Endothelial cell of umbilical vein (primary cell): ENCODE results near the gene MOB3B. TPM values are rescaled to one million over a fixed set of nuclear protein-coding genes. Genes with fewer than 3 reads are reported as not detected.

Source experiments
- BruUV-seq: library from RNA; stranded (reverse); fragments of 400-500 nt; replicated peaks from 2 replicates; lab custom pipeline; 2021; lab: Mats Ljungman, UMichigan
- CTCF ChIA-PET: fragments of 300-600, 350-600 bp; sonication (Branson Sonifier 250); formaldehyde crosslinking; loops from one replicate; lab custom pipeline; 2021; ENCODE audit warnings: antibody characterized with exemption, inconsistent platforms; lab: Charles Lee
- POLR2A ChIA-PET: fragments of 300-600, 350-600 bp; sonication (Branson Sonifier 250); formaldehyde crosslinking; loops from one replicate; lab custom pipeline; 2021; ENCODE audit warnings: antibody characterized with exemption, inconsistent platforms; lab: Charles Lee
- DNase-seq: peaks from one replicate; pipeline ENCODE4 v3.0.0-alpha.2; 2011; ENCODE audit warnings: low read depth, low spot score
- FAIRE-seq: peaks from 2 replicates; lab custom pipeline; 2011; peaks lifted over from hg19 to GRCh38; lab: Jason Lieb, UNC
- H2AFZ ChIP-seq: 2 replicates; pipeline ENCODE4 v1.6.0; 2012; ENCODE audit warnings: low read depth, low read length, control low read depth, inconsistent platforms
- H3K27ac ChIP-seq: 2 replicates; pipeline ENCODE4 v1.5.1; 2011; ENCODE audit warnings: low read depth, mild to moderate bottlenecking, control low read depth, low read length, moderate library complexity; ENCODE audit not compliant: insufficient read depth
- H3K27me3 ChIP-seq, 2 experiments: 2 replicates each; pipeline versions ENCODE4 v1.6.0 to v1.6.1; 2011; ENCODE audit warnings: low read length in 2 of 2, mixed read lengths in 1 of 2; ENCODE audit not compliant: control insufficient read depth in 2 of 2, insufficient read depth in 2 of 2
- H3K36me3 ChIP-seq, 2 experiments: 2 replicates in 1 of 2; 3 replicates in 1 of 2; pipeline ENCODE4 v1.5.1; 2011; ENCODE audit warnings: low read length in 2 of 2, mild to moderate bottlenecking in 1 of 2, moderate library complexity in 1 of 2; ENCODE audit not compliant: control insufficient read depth in 2 of 2, insufficient read depth in 2 of 2; ENCODE audit errors: extremely low read depth in 1 of 2
- H3K4me1 ChIP-seq: 3 replicates; pipeline ENCODE4 v1.5.1; 2011; ENCODE audit warnings: mild to moderate bottlenecking, low read length; ENCODE audit not compliant: control insufficient read depth, insufficient read depth; ENCODE audit errors: extremely low read depth
- H3K4me2 ChIP-seq: 2 replicates; pipeline ENCODE4 v1.6.1; 2011; ENCODE audit warnings: low read length, control low read depth, mixed read lengths; ENCODE audit not compliant: insufficient read depth
- H3K4me3 ChIP-seq, 3 experiments: fragments of 200-600 bp in 1 of 3; sonication (generic), shearing (Covaris generic) in 1 of 3; replicated peaks in 1 of 3; 2 replicates each; pipeline ENCODE4 v1.5.1; 2011 to 2016; ENCODE audit warnings: control low read depth in 3 of 3, low read length in 3 of 3, mild to moderate bottlenecking in 2 of 3, inconsistent platforms in 1 of 3, low read depth in 1 of 3, moderate library complexity in 1 of 3; ENCODE audit not compliant: insufficient read depth in 1 of 3
- H3K79me2 ChIP-seq: 2 replicates; pipeline ENCODE4 v1.6.0; 2012; ENCODE audit warnings: low read length, inconsistent platforms; ENCODE audit not compliant: control insufficient read depth, insufficient read depth
- H3K9ac ChIP-seq: replicated peaks from 2 replicates; pipeline ENCODE3; 2011; ENCODE audit warnings: low read length, control low read depth; ENCODE audit not compliant: insufficient read depth; ENCODE audit errors: extremely low read depth
- H3K9me1 ChIP-seq: replicated peaks from 3 replicates; pipeline ENCODE4 v1.6.0; 2011; ENCODE audit warnings: mild to moderate bottlenecking, low read length; ENCODE audit not compliant: control insufficient read depth, insufficient read depth; ENCODE audit errors: extremely low read depth
- H3K9me3 ChIP-seq: replicated peaks from 2 replicates; pipeline ENCODE4 v1.5.1; 2012; ENCODE audit warnings: low read length, inconsistent platforms; ENCODE audit not compliant: control insufficient read depth, insufficient read depth
- H4K20me1 ChIP-seq: replicated peaks from 2 replicates; pipeline ENCODE3; 2011; ENCODE audit warnings: mild to moderate bottlenecking, low read length; ENCODE audit not compliant: control insufficient read depth, insufficient read depth; ENCODE audit errors: extremely low read depth
- EZH2 ChIP-seq: IDR thresholded peaks from 2 replicates; pipeline ENCODE4 v1.6.1; 2012; ENCODE audit warnings: borderline replicate concordance, low read depth, mild to moderate bottlenecking, moderate library complexity, low read length, inconsistent platforms; ENCODE audit not compliant: severe bottlenecking
- FOS ChIP-seq: IDR thresholded peaks from 2 replicates; pipeline ENCODE4 v1.6.1; 2011; ENCODE audit warnings: mild to moderate bottlenecking, low read length, moderate library complexity, borderline replicate concordance; ENCODE audit not compliant: insufficient read depth
- GATA2 ChIP-seq: IDR thresholded peaks from 2 replicates; pipeline ENCODE4 v1.7.0; 2011; ENCODE audit warnings: low read depth, mild to moderate bottlenecking, moderate library complexity, mixed read lengths, low read length; ENCODE audit not compliant: insufficient read length, insufficient read depth
- MYC ChIP-seq: IDR thresholded peaks from one replicate; pipeline ENCODE4 v1.6.1; 2011; ENCODE audit warnings: mild to moderate bottlenecking, low read depth, low read length
- POLR2A ChIP-seq: IDR thresholded peaks from 2 replicates; pipeline ENCODE4 v1.6.1; 2012; ENCODE audit warnings: low read depth, mild to moderate bottlenecking, control low read depth, low read length
- POLR2AphosphoS5 ChIP-seq: IDR thresholded peaks from 2 replicates; pipeline ENCODE4 v1.6.1; 2012; ENCODE audit warnings: low read depth, mild to moderate bottlenecking, control low read depth, low read length, moderate library complexity; ENCODE audit not compliant: insufficient read depth
- dilution Hi-C: fragments of 300-500 bp; cut with MboI; formaldehyde crosslinking; loops from one replicate; pipeline ENCODE4 v1.15.0; 2019; ENCODE audit warnings: low sequenced_read_pairs; ENCODE audit not compliant: extremely low pct_ligation_motif_present
- intact Hi-C: fragments of 100-400 bp; cut with micrococcal nuclease; formaldehyde crosslinking; loops from one replicate; pipeline ENCODE4 v1.10.0; 2022
- polyA plus RNA-seq, 4 experiments: library from polyadenylated mRNA; depleted of rRNA in 3 of 4; stranded (reverse) in 3 of 4; unstranded in 1 of 4; fragments of >200 nt; gene quantifications; 2 replicates each; pipeline versions ENCODE4 v1.2.1 to v1.2.3, GENCODE V29; 2011 to 2012; ENCODE audit warnings: missing spikeins in 1 of 4
- total RNA-seq: library from RNA; stranded (reverse); gene quantifications from 2 replicates; pipeline ENCODE4 v1.2.3, GENCODE V29; 2021
- TF ChIP-seq, protein P1 (sequence below): IDR thresholded peaks from 2 replicates; pipeline ENCODE4 v1.6.1; 2011; ENCODE audit not compliant: insufficient read depth, insufficient read length
- TF ChIP-seq, protein P2 (sequence below), 2 donors: IDR thresholded peaks; 1 replicate in 1 of 2; 2 replicates in 1 of 2; pipeline ENCODE4 v1.5.1; 2011; ENCODE audit warnings: low read length in 2 of 2, mild to moderate bottlenecking in 2 of 2, moderate library complexity in 2 of 2, control low read depth in 1 of 2, inconsistent platforms in 1 of 2, low read depth in 1 of 2; ENCODE audit not compliant: insufficient read depth in 1 of 2; ENCODE audit errors: extremely low read depth in 1 of 2

Gene MOB3B
- total and polyA plus RNA-seq, 2 donors (not counting 3 experiments of a cell fraction or from before 2014, with no cell fraction given) = 0.03 TPM; not detected in 1

DNA sequence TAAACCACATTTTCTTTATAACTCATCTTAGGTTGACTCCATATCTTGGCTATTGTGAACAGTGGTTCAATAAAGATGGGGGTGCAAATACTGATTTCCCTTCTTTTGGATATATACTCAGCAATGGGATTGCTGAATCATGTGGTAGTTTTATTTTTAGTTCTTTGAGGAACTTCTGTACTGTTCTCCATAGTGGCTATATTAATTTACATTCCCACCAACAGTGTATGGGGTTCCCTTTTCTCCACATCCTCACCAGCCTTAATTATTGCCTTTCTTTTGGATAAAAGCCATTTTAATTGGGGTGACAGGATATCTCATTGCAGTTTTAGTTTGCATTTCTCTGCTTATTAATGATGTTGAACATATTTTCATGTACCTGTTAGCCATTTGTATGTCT lies 125.0 kb downstream of the MOB3B start:
- Histone ChIP-seq H3K4me3 (no peak overlapping the region), H3K9me3 (no peaks in the 10 kb centered on the region), H3K27ac (no peak overlapping the region), H3K9me1 (no peaks in the 10 kb centered on the region), H3K9ac (no peak overlapping the region), H2AFZ (no peak overlapping the region), H3K27me3 (no peaks in the 10 kb centered on the region), H3K79me2 (no peaks in the 10 kb centered on the region), H4K20me1 (no peaks in the 10 kb centered on the region), H3K4me1 (no peaks in the 10 kb centered on the region), H3K36me3 (no peaks in the 10 kb centered on the region), H3K4me2 (no peak overlapping the region)
- intact Hi-C loops = no loop called here
- TF ChIP-seq EZH2 = no peak
- TF ChIP-seq, protein P1, sequence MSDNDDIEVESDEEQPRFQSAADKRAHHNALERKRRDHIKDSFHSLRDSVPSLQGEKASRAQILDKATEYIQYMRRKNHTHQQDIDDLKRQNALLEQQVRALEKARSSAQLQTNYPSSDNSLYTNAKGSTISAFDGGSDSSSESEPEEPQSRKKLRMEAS = no peak
- no peak for TF ChIP-seq MYC
- TF ChIP-seq POLR2AphosphoS5 = no peak
- TF ChIP-seq FOS = no peak
- TF ChIP-seq GATA2 = no peak
- TF ChIP-seq POLR2A = no peak
- TF ChIP-seq, protein P2, sequence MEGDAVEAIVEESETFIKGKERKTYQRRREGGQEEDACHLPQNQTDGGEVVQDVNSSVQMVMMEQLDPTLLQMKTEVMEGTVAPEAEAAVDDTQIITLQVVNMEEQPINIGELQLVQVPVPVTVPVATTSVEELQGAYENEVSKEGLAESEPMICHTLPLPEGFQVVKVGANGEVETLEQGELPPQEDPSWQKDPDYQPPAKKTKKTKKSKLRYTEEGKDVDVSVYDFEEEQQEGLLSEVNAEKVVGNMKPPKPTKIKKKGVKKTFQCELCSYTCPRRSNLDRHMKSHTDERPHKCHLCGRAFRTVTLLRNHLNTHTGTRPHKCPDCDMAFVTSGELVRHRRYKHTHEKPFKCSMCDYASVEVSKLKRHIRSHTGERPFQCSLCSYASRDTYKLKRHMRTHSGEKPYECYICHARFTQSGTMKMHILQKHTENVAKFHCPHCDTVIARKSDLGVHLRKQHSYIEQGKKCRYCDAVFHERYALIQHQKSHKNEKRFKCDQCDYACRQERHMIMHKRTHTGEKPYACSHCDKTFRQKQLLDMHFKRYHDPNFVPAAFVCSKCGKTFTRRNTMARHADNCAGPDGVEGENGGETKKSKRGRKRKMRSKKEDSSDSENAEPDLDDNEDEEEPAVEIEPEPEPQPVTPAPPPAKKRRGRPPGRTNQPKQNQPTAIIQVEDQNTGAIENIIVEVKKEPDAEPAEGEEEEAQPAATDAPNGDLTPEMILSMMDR (IDR thresholded peaks at IDR 0.05; ENCODE audit: extremely low read depth in 1 of 2, insufficient read depth in 1 of 2, low read depth in 1 of 2, low read length in 2 of 2) = no peak
- dilution Hi-C loops = no loop called here
- ChIA-PET POLR2A (no interaction called here), CTCF (no interaction called here)
- BruUV-seq = no TSS peak
- DNase-seq (no peak), FAIRE-seq (no peak)
